ENCODE data around the gene PPP2R3A.

DNA sequence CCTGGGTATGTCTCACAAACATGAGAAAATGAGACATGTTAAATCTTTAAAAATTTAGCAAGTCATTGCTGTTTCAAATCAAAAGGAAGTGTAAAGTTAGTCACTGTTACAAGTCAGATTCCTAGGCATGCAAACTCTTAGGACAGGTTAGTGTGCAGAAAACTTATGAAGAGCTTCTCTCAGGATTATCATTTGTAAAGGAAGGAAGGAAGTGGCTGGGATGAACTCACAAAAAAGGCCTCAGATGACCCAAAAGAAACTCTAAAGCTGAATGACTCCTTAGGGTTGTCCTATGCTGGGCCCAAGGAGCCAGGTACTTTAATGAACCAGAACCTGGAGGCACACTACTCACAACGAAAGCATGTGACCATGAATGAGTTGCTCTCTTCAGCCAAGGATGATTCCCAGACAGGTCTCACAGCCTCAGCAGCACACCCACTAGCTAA lies 205.6 kb downstream of the PPP2R3A start:
- TF ChIP-seq CTCF (optimal IDR thresholded peaks at IDR 0.05 in 1 of 3, IDR thresholded peaks at IDR 0.05 in 1 of 3, conservative IDR thresholded peaks at IDR 0.05 in 1 of 3; ENCODE audit: extremely low read depth in 1 of 3, insufficient read depth in 2 of 3, low read length in 3 of 3) (no peak), EZH2 (IDR thresholded peaks at IDR 0.05; ENCODE audit: low read length) (no peak)
